LNCaP clone FGC (cell line): ENCODE data around the gene NUCB1.
"Not testable (repeated sequence)": the region's sequence is repeated elsewhere in the genome, so short reads cannot be mapped to it uniquely, and the experiment has no call there.

ENCODE experiments used
- DNase-seq: peaks from one replicate; pipeline ENCODE4 v3.0.0-alpha.2; 2011; ENCODE audit warnings: low read depth
- H3K4me3 ChIP-seq: 2 replicates; pipeline ENCODE4 v1.5.1; 2011; ENCODE audit warnings: mild to moderate bottlenecking, low read depth, low read length, control low read depth
- TF ChIP-seq, protein P1 (sequence below): IDR thresholded peaks from 2 replicates; pipeline ENCODE4 v1.5.1; 2012; ENCODE audit warnings: mild to moderate bottlenecking; ENCODE audit not compliant: control insufficient read depth, insufficient read depth; ENCODE audit errors: extremely low read depth

Gene NUCB1

DNA sequence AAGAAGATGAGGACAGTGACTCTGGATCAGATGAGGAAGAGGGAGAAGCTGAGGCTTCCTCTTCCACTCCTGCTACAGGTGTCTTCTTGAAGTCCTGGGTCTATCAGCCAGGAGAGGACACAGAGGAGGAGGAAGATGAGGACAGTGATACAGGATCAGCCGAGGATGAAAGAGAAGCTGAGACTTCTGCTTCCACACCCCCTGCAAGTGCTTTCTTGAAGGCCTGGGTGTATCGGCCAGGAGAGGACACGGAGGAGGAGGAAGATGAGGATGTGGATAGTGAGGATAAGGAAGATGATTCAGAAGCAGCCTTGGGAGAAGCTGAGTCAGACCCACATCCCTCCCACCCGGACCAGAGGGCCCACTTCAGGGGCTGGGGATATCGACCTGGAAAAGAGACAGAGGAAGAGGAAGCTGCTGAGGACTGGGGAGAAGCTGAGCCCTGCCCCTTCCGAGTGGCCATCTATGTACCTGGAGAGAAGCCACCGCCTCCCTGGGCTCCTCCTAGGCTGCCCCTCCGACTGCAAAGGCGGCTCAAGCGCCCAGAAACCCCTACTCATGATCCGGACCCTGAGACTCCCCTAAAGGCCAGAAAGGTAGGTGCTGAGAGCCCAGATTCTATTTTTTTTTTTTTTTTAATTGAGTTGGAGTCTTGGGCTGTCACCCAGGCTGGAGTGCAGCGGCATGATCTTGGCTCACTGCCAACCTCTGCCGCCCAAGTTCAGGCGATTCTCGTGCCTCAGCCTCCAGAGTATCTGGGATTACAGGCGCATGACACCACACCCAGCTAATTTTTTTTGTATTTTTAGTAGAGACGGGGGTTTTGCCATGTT lies 25.6 kb upstream of the NUCB1 start:
- TF ChIP-seq, protein P1, sequence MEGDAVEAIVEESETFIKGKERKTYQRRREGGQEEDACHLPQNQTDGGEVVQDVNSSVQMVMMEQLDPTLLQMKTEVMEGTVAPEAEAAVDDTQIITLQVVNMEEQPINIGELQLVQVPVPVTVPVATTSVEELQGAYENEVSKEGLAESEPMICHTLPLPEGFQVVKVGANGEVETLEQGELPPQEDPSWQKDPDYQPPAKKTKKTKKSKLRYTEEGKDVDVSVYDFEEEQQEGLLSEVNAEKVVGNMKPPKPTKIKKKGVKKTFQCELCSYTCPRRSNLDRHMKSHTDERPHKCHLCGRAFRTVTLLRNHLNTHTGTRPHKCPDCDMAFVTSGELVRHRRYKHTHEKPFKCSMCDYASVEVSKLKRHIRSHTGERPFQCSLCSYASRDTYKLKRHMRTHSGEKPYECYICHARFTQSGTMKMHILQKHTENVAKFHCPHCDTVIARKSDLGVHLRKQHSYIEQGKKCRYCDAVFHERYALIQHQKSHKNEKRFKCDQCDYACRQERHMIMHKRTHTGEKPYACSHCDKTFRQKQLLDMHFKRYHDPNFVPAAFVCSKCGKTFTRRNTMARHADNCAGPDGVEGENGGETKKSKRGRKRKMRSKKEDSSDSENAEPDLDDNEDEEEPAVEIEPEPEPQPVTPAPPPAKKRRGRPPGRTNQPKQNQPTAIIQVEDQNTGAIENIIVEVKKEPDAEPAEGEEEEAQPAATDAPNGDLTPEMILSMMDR, result no peak
- no peak overlapping the region for H3K4me3 ChIP-seq
- DNase-seq, result no peak

DNA sequence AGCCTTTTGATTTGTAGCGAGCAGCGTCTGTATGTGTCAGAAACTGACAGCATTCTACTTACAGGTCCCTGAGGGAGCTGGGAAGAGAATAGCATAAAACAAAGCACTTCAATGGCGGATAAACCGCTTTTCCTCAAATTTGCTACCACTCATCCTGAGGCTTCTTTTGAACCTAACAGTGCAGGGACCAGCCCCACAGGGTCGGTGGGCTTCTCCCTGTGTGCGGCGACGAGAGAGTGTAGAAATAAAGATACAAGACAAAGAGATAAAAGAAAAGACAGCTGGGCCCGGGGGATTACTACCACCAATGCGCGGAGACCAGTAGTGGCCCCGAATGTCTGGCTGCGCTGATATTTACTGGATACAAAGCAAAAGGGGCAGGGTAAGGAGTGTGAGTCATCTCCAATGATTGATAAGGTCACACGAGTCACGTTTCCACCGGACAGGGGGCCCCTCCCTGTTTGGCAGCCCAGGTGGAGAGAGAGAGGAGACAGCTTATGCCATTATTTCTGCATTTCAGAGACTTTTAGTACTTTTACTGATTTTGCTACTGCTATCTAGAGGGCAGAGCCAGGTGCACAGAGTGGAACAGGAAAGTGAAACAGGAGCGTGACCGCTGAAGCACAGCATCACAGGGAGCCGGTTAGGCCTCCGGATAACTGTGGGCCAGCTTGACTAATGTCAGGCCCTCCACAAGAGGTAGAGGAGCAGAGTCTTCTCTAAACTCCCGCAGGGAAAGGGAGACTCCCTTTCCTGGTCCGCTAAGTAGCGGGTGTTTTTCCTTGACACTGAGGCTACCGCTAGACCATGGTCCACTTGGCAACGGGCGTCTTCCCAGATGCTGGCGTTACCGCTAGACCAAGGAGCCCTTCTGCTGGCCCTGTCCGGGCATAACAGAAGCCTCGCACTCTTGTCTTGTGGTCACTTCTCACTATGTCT lies 23.8 kb upstream of the NUCB1 start:
- H3K4me3 ChIP-seq, result not testable (repeated sequence)

DNA sequence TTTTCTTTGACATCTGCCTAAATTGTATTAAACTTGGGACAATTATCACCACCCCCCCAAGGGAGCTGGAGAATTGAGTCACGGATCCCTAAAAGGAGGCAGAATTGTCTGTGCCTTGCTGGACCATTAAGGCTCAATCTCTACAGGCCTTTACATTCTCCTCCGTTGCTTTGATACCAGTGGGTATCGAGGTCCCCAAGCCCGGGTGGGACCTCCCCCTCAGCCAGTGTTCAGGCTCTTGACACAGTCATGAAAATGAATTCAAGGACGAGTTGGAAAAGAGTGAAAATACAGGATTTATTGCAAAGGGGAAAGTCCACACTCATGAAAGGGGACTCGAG lies 22.3 kb upstream of the NUCB1 start:
- H3K4me3 ChIP-seq, result no peak overlapping the region
- TF ChIP-seq, protein P1, result no peak
- DNase-seq, result no peak

More for the DNA sequence above, 23.8 kb upstream of the NUCB1 start:
- not testable (repeated sequence) for DNase-seq

DNA sequence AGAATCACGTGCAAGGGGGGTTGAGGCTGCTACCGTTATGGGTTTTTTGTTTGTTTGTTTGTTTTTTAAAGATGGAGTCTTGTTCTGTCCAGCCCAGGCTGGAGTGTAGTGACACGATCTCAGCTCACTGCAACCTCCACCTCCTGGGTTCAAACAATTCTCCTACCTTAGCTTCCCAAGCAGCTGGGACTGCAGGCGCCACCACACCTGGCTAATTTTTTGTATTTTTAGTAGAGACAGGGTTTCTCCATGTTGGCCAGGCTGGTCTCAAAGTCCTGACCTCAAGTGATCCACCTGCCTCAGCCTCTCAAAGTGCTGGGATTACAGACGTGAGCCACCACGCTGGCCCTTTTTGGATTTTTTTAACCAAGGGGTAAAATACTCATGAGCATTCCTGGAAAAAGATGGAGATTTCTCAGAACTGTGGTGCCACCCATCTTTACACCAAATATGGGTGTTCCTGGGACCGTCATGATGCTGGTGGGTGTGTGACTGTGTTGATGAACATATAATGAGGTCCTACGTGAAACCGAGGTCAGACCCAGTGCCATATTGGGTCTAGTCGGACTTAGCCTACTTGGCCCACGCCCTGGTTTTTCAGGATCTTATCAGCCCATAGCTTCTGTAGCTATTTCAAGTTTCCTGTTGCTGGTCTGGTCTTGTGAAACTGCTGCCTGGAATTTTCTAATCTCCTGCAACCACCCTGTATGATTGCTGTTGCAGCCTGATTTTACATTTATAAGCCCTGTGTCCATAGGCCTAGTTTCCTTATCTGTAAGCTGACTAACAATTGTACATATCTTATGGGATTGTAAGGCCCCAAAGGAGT lies 21.7 kb upstream of the NUCB1 start:
- no peak for DNase-seq
- TF ChIP-seq, protein P1, result no peak
- H3K4me3 ChIP-seq, result no peak overlapping the region

DNA sequence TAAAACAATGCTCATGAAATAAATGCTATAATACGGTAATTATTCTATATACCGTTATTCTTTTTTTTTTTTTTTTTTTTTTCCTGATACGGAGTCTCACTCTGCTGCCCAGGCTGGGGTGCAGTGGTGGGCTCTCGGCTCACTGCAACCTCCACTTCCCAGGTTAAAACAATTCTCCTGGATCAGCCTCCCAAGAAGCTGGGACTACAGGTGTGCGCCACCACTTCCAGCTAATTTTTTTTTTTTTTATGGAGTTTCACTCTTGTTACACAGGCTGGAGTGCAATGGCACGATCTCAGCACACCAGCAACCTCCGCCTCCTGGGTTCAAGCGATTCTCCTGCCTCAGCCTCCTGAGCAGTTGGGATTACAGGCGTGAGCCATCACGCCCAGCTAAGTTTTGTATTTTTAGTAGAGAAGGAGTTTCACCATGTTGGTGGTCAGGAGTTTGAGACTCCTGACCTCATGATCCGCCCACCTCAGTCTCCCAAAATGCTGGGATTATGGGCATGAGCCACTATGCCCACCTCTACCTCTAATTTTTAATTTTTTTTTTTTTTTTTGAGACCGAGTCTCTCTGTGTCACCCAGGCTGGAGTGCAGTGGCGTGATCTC lies 21.0 kb upstream of the NUCB1 start:
- no peak overlapping the region for H3K4me3 ChIP-seq
- no peak for DNase-seq
- TF ChIP-seq, protein P1, result no peak

DNA sequence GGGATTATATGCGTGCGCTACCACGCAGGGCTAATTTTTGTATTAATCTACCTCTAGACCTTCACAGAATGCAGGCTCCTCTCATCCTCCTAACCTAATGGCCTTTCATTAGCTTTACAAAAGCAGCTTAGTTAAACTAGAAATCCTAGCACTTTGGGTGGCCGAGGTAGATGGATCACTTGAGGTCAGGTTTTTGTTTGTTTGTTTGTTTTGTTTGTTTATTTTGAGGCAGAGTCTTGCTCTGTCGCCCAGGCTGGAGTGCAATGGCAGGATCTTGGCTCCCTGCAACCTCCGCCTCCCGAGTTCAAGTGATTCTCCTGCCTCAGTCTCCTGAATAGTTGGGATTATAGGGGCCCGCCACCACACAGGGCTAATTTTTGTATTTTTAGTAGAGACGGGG lies 20.4 kb upstream of the NUCB1 start:
- not testable (repeated sequence) for DNase-seq, H3K4me3 ChIP-seq

DNA sequence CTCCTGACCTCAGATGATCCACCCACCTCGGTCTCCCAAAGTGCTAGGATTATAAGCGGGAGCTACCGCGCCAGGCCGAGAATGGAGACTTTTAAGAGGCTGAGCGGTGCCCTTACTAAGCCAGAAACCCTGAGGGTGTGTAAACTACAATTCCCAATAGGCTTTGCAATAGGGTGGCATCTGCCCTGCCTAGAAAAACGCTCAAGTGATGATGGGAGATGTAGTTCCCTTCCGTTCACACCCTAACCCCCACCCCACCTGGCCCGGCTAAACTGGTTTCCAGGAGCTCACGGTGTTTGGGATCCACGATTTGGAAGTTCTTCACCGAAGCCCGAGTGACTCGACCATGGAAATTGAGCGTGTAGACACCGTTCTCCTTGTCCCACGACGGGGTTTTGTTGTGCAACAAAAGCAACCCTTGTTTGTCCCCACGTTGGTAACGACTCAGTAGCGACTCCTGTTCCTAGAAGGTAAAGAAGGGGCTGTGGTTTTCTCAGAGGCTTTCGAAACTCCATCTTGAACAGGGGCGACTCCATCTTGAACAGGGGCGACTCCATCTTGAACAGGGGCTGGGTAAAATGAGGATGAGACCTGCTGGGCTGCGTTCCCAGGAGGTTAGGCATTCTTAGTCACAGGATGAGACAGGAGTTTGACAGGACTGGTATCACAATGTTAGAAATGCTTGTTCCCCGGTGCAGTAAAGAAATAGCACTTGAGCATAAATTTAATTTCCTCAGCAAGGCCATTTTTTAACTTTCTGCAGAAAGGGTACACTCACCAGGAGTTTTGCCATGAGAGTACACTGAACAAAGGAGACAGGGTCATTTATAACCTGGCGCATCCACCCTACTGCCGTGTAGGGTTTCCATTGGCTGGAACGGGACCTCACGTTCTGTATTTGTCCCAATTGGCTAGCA lies 18.1 kb upstream of the NUCB1 start:
- H3K4me3 ChIP-seq, result no peak overlapping the region
- TF ChIP-seq, protein P1, result no peak
- DNase-seq, result no peak
